ENCODE measurements around the gene FCRL6.

DNA sequence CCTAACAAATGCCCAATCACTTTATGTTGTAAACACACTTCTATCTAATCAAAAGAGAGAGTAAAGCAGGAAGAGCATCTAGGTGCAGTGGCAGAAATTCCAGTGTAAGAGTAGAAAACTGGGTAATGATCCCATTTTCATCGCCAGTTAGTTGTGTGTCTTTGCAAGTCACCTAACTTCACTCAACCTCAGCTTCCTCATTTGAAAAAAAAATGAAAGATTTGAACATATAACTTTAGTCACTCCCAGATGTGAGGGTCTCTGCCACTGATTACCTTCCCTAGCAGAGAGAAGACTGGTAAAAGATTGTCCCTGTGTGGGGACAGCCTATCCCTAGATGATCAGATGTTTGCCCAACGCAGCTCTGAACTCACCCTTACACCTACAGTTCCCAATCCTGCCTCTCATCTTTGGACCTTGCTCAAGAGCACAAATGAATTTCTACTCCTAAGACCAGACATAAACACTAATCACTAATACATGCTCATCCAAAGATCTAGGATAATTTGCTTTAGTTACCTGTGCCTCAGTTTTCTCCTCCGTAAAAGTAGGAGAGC lies 46.6 kb upstream of the FCRL6 start:
- TF ChIP-seq, protein P1, sequence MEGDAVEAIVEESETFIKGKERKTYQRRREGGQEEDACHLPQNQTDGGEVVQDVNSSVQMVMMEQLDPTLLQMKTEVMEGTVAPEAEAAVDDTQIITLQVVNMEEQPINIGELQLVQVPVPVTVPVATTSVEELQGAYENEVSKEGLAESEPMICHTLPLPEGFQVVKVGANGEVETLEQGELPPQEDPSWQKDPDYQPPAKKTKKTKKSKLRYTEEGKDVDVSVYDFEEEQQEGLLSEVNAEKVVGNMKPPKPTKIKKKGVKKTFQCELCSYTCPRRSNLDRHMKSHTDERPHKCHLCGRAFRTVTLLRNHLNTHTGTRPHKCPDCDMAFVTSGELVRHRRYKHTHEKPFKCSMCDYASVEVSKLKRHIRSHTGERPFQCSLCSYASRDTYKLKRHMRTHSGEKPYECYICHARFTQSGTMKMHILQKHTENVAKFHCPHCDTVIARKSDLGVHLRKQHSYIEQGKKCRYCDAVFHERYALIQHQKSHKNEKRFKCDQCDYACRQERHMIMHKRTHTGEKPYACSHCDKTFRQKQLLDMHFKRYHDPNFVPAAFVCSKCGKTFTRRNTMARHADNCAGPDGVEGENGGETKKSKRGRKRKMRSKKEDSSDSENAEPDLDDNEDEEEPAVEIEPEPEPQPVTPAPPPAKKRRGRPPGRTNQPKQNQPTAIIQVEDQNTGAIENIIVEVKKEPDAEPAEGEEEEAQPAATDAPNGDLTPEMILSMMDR (IDR thresholded peaks at IDR 0.05; ENCODE audit: low read depth, low read length), result no peak
- TF ChIP-seq POLR2A (IDR thresholded peaks at IDR 0.05; ENCODE audit: extremely low read depth, insufficient read length), result no peak

All from NB4 (cell line).